Prostate gland (tissue), 2 donors: Measurements from ENCODE around the gene ELFN1.

Source experiments
- POLR2A ChIP-seq: fragments of 450-650 bp; IDR thresholded peaks from one replicate; pipeline ENCODE4 v1.6.1; 2016; ENCODE audit warnings: antibody characterized with exemption, mild to moderate bottlenecking
- TF ChIP-seq, protein P1 (sequence below), 4 experiments: fragments of 200-600 bp in 2 of 4; fragments of 450-650 bp in 2 of 4; sonication (generic) in 2 of 4; IDR thresholded peaks; 1 replicate in 3 of 4; 2 replicates in 1 of 4; pipeline ENCODE4 v1.5.1; 2016 to 2019; ENCODE audit warnings: antibody characterized with exemption in 4 of 4, mild to moderate bottlenecking in 2 of 4, moderate library complexity in 2 of 4

DNA sequence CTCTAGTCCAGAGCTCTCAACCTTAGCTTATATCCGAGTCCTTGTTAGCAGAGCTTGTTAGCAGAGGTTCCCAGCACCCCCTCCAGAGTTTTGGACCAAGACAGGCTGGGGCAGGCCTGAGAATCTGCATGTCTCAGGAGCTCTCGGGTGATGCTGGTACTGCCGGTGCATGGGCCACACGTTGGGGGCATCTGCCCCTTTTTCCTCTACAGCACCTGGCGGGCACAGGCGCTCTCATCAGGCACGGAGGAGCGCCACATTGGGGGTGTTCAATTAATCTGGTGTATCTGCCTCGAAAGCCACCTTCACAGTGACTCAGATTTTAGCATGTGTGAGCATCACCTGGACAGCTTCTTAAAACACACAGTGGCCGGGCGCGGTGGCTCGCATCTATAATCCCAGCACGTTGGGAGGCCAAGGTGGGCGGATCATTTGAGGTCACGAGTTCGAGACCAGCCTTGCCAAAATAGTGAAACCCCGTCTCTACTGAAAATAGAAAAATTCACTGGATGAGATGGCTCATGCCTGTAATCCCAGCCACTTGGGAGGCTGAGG lies 117.7 kb downstream of the ELFN1 start:
- TF ChIP-seq, protein P1, sequence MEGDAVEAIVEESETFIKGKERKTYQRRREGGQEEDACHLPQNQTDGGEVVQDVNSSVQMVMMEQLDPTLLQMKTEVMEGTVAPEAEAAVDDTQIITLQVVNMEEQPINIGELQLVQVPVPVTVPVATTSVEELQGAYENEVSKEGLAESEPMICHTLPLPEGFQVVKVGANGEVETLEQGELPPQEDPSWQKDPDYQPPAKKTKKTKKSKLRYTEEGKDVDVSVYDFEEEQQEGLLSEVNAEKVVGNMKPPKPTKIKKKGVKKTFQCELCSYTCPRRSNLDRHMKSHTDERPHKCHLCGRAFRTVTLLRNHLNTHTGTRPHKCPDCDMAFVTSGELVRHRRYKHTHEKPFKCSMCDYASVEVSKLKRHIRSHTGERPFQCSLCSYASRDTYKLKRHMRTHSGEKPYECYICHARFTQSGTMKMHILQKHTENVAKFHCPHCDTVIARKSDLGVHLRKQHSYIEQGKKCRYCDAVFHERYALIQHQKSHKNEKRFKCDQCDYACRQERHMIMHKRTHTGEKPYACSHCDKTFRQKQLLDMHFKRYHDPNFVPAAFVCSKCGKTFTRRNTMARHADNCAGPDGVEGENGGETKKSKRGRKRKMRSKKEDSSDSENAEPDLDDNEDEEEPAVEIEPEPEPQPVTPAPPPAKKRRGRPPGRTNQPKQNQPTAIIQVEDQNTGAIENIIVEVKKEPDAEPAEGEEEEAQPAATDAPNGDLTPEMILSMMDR (IDR thresholded peaks at IDR 0.05): no peak
- no peak for TF ChIP-seq POLR2A
